Vagina (tissue), 2 donors: ENCODE data around the gene GRM7. TPM values are rescaled to one million over a fixed set of nuclear protein-coding genes. Genes with fewer than 3 reads are reported as not detected.

Experiments
- DNase-seq, 2 donors: peaks; one replicate each; pipeline ENCODE4 v3.0.0-alpha.2; 2017; ENCODE audit errors: extremely low spot score in 2 of 2
- H3K27ac ChIP-seq: fragments of 200-600 bp; sonication (generic); one replicate; pipeline ENCODE4 v1.5.1; 2019
- H3K27me3 ChIP-seq: fragments of 200-600 bp; sonication (generic); one replicate; pipeline ENCODE4 v1.5.1; 2019
- H3K36me3 ChIP-seq, 2 donors: fragments of 200-600 bp; sonication (generic); one replicate each; pipeline ENCODE4 v1.5.1; 2017 to 2019
- H3K4me1 ChIP-seq: fragments of 200-600 bp; sonication (generic); one replicate; pipeline ENCODE4 v1.5.1; 2019
- H3K4me3 ChIP-seq, 2 donors: fragments of 200-600 bp; sonication (generic); 1 replicate in 1 of 2; 2 replicates in 1 of 2; pipeline ENCODE4 v1.5.1; 2016 to 2019
- H3K9me3 ChIP-seq: fragments of 200-600 bp; sonication (generic); one replicate; pipeline ENCODE4 v1.5.1; 2019
- CTCF ChIP-seq, 3 experiments: fragments of 450-650 bp in 2 of 3; fragments of 200-600 bp in 1 of 3; sonication (generic) in 1 of 3; IDR thresholded peaks; one replicate each; pipeline ENCODE4 v1.5.1; 2017 to 2019; ENCODE audit warnings: antibody characterized with exemption in 3 of 3, mild to moderate bottlenecking in 2 of 3, moderate library complexity in 2 of 3
- POLR2A ChIP-seq, 2 donors: fragments of 450-650 bp; IDR thresholded peaks; one replicate each; pipeline ENCODE4 v1.6.1; 2017; ENCODE audit warnings: antibody characterized with exemption in 2 of 2, mild to moderate bottlenecking in 2 of 2, moderate library complexity in 2 of 2
- POLR2AphosphoS5 ChIP-seq, 2 donors: sonication (generic); formaldehyde crosslinking; IDR thresholded peaks; one replicate each; pipeline ENCODE4 v1.9.0; 2017; ENCODE audit warnings: antibody characterized with exemption in 2 of 2, mild to moderate bottlenecking in 2 of 2, low read depth in 1 of 2; ENCODE audit not compliant: insufficient read depth in 1 of 2
- intact Hi-C: fragments of 100-400 bp; cut with DNase I; formaldehyde crosslinking; loops from one replicate; pipeline ENCODE4 v1.15.1; 2023
- total RNA-seq: library from RNA; depleted of rRNA; stranded (reverse); fragments of >200 nt; gene quantifications from one replicate; pipeline ENCODE4 v1.2.3, GENCODE V29; 2016

The GRM7 gene
- total RNA-seq, 1 donor from 2014 or later = 2.0 TPM

GRCh38 chr3:7498715-7499114, 637.8 kb downstream of the GRM7 start:
- H3K9me3 ChIP-seq = no peaks in the 10 kb centered on the region
- no peak for DNase-seq
- intact Hi-C loops = no loop called here
- no peak for TF ChIP-seq CTCF (IDR thresholded peaks at IDR 0.05)
- TF ChIP-seq POLR2A (IDR thresholded peaks at IDR 0.05) = no peak
- no peak for TF ChIP-seq POLR2AphosphoS5 (IDR thresholded peaks at IDR 0.05; ENCODE audit: insufficient read depth in 1 of 2, low read depth in 1 of 2)
- H3K27ac ChIP-seq = no peak overlapping the region
- no peaks in the 10 kb centered on the region for H3K4me1 ChIP-seq
- H3K27me3 ChIP-seq = no peaks in the 10 kb centered on the region
- H3K4me3 ChIP-seq = no peak overlapping the region
- H3K36me3 ChIP-seq = no peaks in the 10 kb centered on the region

DNA sequence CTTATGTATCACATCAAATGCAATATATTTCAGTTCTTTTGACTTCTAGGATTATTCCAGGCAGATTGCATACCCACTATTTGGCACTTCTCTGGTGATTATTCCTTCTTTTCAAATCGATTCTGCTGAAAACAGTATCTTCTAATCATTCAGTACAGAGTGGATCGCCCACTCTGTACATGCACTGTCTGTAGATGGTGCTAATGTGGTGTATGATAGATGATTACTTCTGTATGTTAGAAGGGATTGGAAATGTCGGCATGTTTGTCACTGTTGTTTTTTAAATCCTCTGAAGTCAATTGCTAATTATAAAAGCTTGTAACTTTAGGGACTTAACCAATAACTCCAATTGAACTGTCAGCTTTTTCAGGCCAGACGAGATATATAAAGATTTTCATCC, 642.5 kb downstream of the GRM7 start:
- H3K9me3 ChIP-seq = no peaks in the 10 kb centered on the region
- H3K36me3 ChIP-seq = no peaks in the 10 kb centered on the region
- peaks cover 7% of the 10 kb centered on the region for H3K4me1 ChIP-seq
- H3K4me3 ChIP-seq = no peak overlapping the region
- TF ChIP-seq CTCF (IDR thresholded peaks at IDR 0.05) (no peak), POLR2A (IDR thresholded peaks at IDR 0.05) (no peak), POLR2AphosphoS5 (IDR thresholded peaks at IDR 0.05; ENCODE audit: insufficient read depth in 1 of 2, low read depth in 1 of 2) (no peak)
- no peaks in the 10 kb centered on the region for H3K27me3 ChIP-seq
- DNase-seq = no peak
- H3K27ac ChIP-seq = no peak overlapping the region
- intact Hi-C loops = no loop called here

- Histone ChIP-seq H3K27ac (no peak overlapping the region), H3K36me3 (no peaks in the 10 kb centered on the region), H3K4me1 (peaks cover 7% of the 10 kb centered on the region), H3K9me3 (no peaks in the 10 kb centered on the region), H3K4me3 (no peak overlapping the region), H3K27me3 (no peaks in the 10 kb centered on the region)
- intact Hi-C loops = no loop called here
- no peak for TF ChIP-seq POLR2AphosphoS5 (IDR thresholded peaks at IDR 0.05; ENCODE audit: insufficient read depth in 1 of 2, low read depth in 1 of 2)
- no peak for TF ChIP-seq POLR2A (IDR thresholded peaks at IDR 0.05)
- TF ChIP-seq CTCF (IDR thresholded peaks at IDR 0.05) = no peak
- no peak for DNase-seq
Measured at GRCh38 chr3:7504886-7505775, 644.2 kb downstream of the GRM7 start.

DNA sequence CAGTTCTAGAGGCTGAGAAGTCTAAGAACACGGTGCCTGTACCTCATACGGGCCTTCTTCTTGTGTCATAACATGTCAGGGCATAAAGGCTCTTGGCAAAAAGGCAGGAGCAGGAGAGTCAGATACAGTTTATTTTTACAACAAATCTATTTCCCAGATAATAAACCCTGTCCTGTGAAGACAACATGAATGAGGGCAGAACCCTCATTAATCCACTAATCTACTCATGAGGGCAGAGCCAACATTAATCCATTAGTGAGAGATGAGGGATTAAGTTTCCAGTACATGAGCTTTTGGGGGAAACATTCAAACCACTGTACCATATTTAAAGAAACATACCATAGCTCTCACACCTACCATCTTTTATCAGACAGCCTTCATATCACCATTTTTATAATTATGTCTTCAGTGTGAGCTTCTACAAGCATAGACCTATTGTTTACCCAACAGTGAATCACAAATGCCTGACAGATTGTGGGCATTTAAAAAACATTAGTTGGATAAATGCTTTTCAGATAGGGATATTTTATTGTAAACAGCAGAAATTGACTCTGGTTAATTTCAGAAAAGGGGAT, 645.8 kb downstream of the GRM7 start:
- H3K9me3 ChIP-seq = no peaks in the 10 kb centered on the region
- no peaks in the 10 kb centered on the region for H3K36me3 ChIP-seq
- no peak for DNase-seq
- intact Hi-C loops = no loop called here
- H3K4me1 ChIP-seq = peaks cover 7% of the 10 kb centered on the region
- H3K27ac ChIP-seq = no peak overlapping the region
- TF ChIP-seq CTCF (IDR thresholded peaks at IDR 0.05) = no peak
- no peak for TF ChIP-seq POLR2A (IDR thresholded peaks at IDR 0.05)
- no peak for TF ChIP-seq POLR2AphosphoS5 (IDR thresholded peaks at IDR 0.05; ENCODE audit: insufficient read depth in 1 of 2, low read depth in 1 of 2)
- H3K27me3 ChIP-seq = no peaks in the 10 kb centered on the region
- H3K4me3 ChIP-seq = no peak overlapping the region

- Histone ChIP-seq H3K27ac (no peak overlapping the region), H3K4me3 (no peak overlapping the region), H3K27me3 (no peaks in the 10 kb centered on the region), H3K9me3 (no peaks in the 10 kb centered on the region), H3K4me1 (peaks cover 7% of the 10 kb centered on the region), H3K36me3 (no peaks in the 10 kb centered on the region)
- intact Hi-C loops = no loop called here
- DNase-seq = no peak
- TF ChIP-seq POLR2AphosphoS5 (IDR thresholded peaks at IDR 0.05; ENCODE audit: insufficient read depth in 1 of 2, low read depth in 1 of 2) = no peak
- no peak for TF ChIP-seq CTCF (IDR thresholded peaks at IDR 0.05)
- no peak for TF ChIP-seq POLR2A (IDR thresholded peaks at IDR 0.05)
Measured at GRCh38 chr3:7508821-7509220, 647.9 kb downstream of the GRM7 start.
